ENCODE results near the gene PDGFD. TPM values are rescaled to one million over a fixed set of nuclear protein-coding genes. Genes with fewer than 3 reads are reported as not detected.

PDGFD gene
- polyA plus RNA-seq, 1 donor (not counting 4 experiments of a cell fraction or from before 2014, with no cell fraction given) = 0.28 TPM

DNA sequence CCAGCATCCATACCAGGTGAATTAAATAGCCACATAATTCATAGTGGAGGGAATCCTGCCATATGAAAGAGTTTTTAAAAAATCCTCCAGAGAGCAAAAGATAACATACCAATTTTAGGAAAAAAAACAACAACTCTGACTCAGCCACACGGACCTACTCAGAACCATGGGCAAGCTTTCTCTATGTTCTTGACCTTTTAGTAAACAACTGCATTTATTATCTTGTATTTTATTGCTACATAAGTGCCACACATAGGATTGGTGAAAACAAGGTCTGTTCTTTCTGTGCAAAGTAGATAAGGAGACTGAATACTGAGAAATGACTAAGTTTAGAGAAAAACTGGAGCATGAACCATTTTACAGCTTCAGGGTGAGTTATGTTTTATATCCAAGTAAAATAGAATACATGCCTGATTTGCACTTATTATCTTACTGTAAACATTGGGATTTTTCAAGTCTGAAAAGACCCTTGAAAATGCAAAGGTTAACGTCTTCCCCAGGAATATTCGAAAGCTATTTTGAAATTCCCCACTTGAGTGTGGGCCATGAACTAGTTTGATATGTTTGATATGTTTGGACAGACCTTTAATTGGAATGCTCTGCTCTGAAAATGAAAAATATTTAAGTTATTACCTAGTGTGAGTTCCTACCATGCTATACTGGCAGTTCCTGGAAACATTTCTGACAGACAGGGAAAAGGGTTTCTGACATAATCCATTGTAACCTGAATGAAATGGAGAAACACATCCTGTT is 217.0 kb downstream of the PDGFD start:
- H3K4me3 ChIP-seq (ENCODE audit: control insufficient read depth in 2 of 3, extremely low read depth in 1 of 3, insufficient read depth in 2 of 3, low read depth in 1 of 3, low read length in 3 of 3) = no peak overlapping the region
- H3K36me3 ChIP-seq (ENCODE audit: control insufficient read depth in 2 of 2, extremely low read depth in 1 of 2, insufficient read depth in 2 of 2, low read length in 2 of 2) = no peaks in the 10 kb centered on the region
- no peaks in the 10 kb centered on the region for H4K20me1 ChIP-seq (ENCODE audit: control insufficient read depth, extremely low read depth, insufficient read depth, low read length)
- FAIRE-seq = no peak
- TF ChIP-seq EZH2 (IDR thresholded peaks at IDR 0.05; ENCODE audit: low read length) = no peak
- TF ChIP-seq CTCF (optimal IDR thresholded peaks at IDR 0.05 in 1 of 3, IDR thresholded peaks at IDR 0.05 in 1 of 3, conservative IDR thresholded peaks at IDR 0.05 in 1 of 3; ENCODE audit: extremely low read depth in 1 of 3, insufficient read depth in 2 of 3, low read length in 3 of 3) = no peak
- H3K27me3 ChIP-seq (ENCODE audit: control insufficient read depth, extremely low read depth, insufficient read depth, low read length) = no peaks in the 10 kb centered on the region
- H3K9ac ChIP-seq (ENCODE audit: control insufficient read depth, extremely low read depth, insufficient read depth, low read length) = no peak overlapping the region
- H2AFZ ChIP-seq (ENCODE audit: control insufficient read depth, low read length) = no peak overlapping the region
- H3K4me1 ChIP-seq (ENCODE audit: control insufficient read depth, extremely low read depth, insufficient read depth, low read length) = no peaks in the 10 kb centered on the region
- no peaks in the 10 kb centered on the region for H3K9me1 ChIP-seq (ENCODE audit: control insufficient read depth, extremely low read depth, insufficient read depth, low read length)
- DNase-seq (ENCODE audit: low read depth, low spot score) = no peak
- no peaks in the 10 kb centered on the region for H3K79me2 ChIP-seq (ENCODE audit: control insufficient read depth, insufficient read depth, low read length)
- no peak overlapping the region for H3K27ac ChIP-seq (ENCODE audit: control insufficient read depth, insufficient read depth, low read length)
- dilution Hi-C loops (cut with MboI; ENCODE audit: extremely low pct_ligation_motif_present, low sequenced_read_pairs) = no loop called here
- H3K9me3 ChIP-seq (ENCODE audit: control insufficient read depth, low read depth, low read length) = no peaks in the 10 kb centered on the region
- H3K4me2 ChIP-seq (ENCODE audit: control insufficient read depth, extremely low read depth, insufficient read depth, low read depth, low read length) = no peak overlapping the region

- Histone ChIP-seq H3K9ac (ENCODE audit: control insufficient read depth, extremely low read depth, insufficient read depth, low read length) (no peak overlapping the region), H3K27ac (ENCODE audit: control insufficient read depth, insufficient read depth, low read length) (no peak overlapping the region), H3K9me1 (ENCODE audit: control insufficient read depth, extremely low read depth, insufficient read depth, low read length) (no peaks in the 10 kb centered on the region), H3K4me3 (ENCODE audit: control insufficient read depth in 2 of 3, extremely low read depth in 1 of 3, insufficient read depth in 2 of 3, low read depth in 1 of 3, low read length in 3 of 3) (no peak overlapping the region), H3K79me2 (ENCODE audit: control insufficient read depth, insufficient read depth, low read length) (no peaks in the 10 kb centered on the region), H2AFZ (ENCODE audit: control insufficient read depth, low read length) (no peak overlapping the region), H3K4me1 (ENCODE audit: control insufficient read depth, extremely low read depth, insufficient read depth, low read length) (peaks cover 13% of the 10 kb centered on the region), H3K9me3 (ENCODE audit: control insufficient read depth, low read depth, low read length) (no peaks in the 10 kb centered on the region), H3K27me3 (ENCODE audit: control insufficient read depth, extremely low read depth, insufficient read depth, low read length) (no peaks in the 10 kb centered on the region), H3K36me3 (ENCODE audit: control insufficient read depth in 2 of 2, extremely low read depth in 1 of 2, insufficient read depth in 2 of 2, low read length in 2 of 2) (no peaks in the 10 kb centered on the region), H3K4me2 (ENCODE audit: control insufficient read depth, extremely low read depth, insufficient read depth, low read depth, low read length) (no peak overlapping the region), H4K20me1 (ENCODE audit: control insufficient read depth, extremely low read depth, insufficient read depth, low read length) (no peaks in the 10 kb centered on the region)
- FAIRE-seq (no peak), DNase-seq (ENCODE audit: low read depth, low spot score) (no peak)
- dilution Hi-C loops (cut with MboI; ENCODE audit: extremely low pct_ligation_motif_present, low sequenced_read_pairs) = no loop called here
- TF ChIP-seq CTCF (optimal IDR thresholded peaks at IDR 0.05 in 1 of 3, IDR thresholded peaks at IDR 0.05 in 1 of 3, conservative IDR thresholded peaks at IDR 0.05 in 1 of 3; ENCODE audit: extremely low read depth in 1 of 3, insufficient read depth in 2 of 3, low read length in 3 of 3) (no peak), EZH2 (IDR thresholded peaks at IDR 0.05; ENCODE audit: low read length) (no peak)
Observed at GRCh38 chr11:103944251-103944940, 219.6 kb downstream of the PDGFD start.
